Mesothelial cell of epicardium (in vitro differentiated cells): Measurements from ENCODE around the gene PLEKHA5. TPM values are rescaled to one million over a fixed set of nuclear protein-coding genes. Genes with fewer than 3 reads are reported as not detected.

ENCODE experiments used
- DNase-seq, 2 experiments: peaks; one replicate each; pipeline ENCODE4 v3.0.0; 2021; ENCODE audit warnings: low spot score in 2 of 2; ENCODE audit not compliant: unreplicated experiment in 2 of 2
- H3K27ac Mint-ChIP-seq: 2 replicates; pipeline ENCODE4 v1.8.0; 2021; ENCODE audit warnings: mixed read lengths
- H3K27me3 Mint-ChIP-seq: 2 replicates; pipeline ENCODE4 v1.8.0; 2021; ENCODE audit warnings: low read depth, mixed read lengths
- H3K36me3 Mint-ChIP-seq: 2 replicates; pipeline ENCODE4 v1.8.0; 2021; ENCODE audit warnings: mixed read lengths
- H3K4me1 Mint-ChIP-seq: 2 replicates; pipeline ENCODE4 v1.8.0; 2021; ENCODE audit warnings: mixed read lengths
- H3K4me3 Mint-ChIP-seq: 2 replicates; pipeline ENCODE4 v1.8.0; 2021; ENCODE audit warnings: mild to moderate bottlenecking, moderate library complexity, mixed read lengths
- H3K9me3 Mint-ChIP-seq: 2 replicates; pipeline ENCODE4 v1.8.0; 2021; ENCODE audit warnings: mixed read lengths
- CTCF ChIP-seq: fragments of 200-600 bp; sonication (generic); IDR thresholded peaks from one replicate; pipeline ENCODE4 v1.5.0; 2021; ENCODE audit warnings: antibody characterized with exemption; ENCODE audit not compliant: unreplicated experiment
- total RNA-seq: library from RNA; stranded (reverse); gene quantifications from 3 replicates; pipeline ENCODE4 v1.2.1, GENCODE V29; 2021

The PLEKHA5 gene
- total RNA-seq, 1 donor from 2014 or later, result 52.0 TPM

GRCh38 chr12:19120795-19121194, 8.7 kb upstream of the PLEKHA5 start:
- no peak overlapping the region for H3K4me3 Mint-ChIP-seq
- peaks cover 2% of the 10 kb centered on the region for H3K36me3 Mint-ChIP-seq
- no peaks in the 10 kb centered on the region for H3K27me3 Mint-ChIP-seq
- DNase-seq, result no peak
- no peaks in the 10 kb centered on the region for H3K4me1 Mint-ChIP-seq
- TF ChIP-seq CTCF, result no peak
- peaks cover 4% of the 10 kb centered on the region for H3K9me3 Mint-ChIP-seq
- no peak overlapping the region for H3K27ac Mint-ChIP-seq

DNA sequence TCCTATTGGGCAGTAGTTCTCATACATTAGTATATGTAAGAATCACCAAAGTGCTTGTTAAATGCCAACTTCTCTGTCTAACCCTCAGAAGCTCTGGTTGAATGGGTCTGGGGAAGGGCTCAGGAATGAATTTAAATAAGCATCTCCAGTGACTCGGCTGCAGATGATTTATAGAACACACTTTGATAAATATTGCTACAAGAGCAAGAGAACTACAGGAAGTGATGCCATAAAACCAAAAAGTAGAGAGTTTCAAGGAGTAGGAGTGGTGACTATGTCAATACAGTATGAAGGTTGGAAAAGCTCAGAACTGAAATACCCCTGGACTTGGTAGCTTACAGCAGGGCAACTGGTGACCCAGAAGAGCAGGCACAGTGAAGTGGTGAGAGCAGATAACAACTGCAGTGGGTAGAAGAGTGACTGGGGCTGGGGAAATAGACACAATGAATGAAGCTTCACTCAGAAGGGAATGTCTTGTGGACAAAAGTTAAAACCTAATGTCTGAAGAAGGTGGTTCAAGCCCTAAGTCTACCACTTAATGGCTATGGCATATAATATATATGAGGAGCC, 8.0 kb upstream of the PLEKHA5 start:
- no peak for TF ChIP-seq CTCF
- no peaks in the 10 kb centered on the region for H3K27me3 Mint-ChIP-seq
- no peak overlapping the region for H3K4me3 Mint-ChIP-seq
- no peaks in the 10 kb centered on the region for H3K4me1 Mint-ChIP-seq
- H3K27ac Mint-ChIP-seq, result no peak overlapping the region
- peaks cover 2% of the 10 kb centered on the region for H3K36me3 Mint-ChIP-seq
- peaks cover 6% of the 10 kb centered on the region for H3K9me3 Mint-ChIP-seq
- DNase-seq, result no peak

DNA sequence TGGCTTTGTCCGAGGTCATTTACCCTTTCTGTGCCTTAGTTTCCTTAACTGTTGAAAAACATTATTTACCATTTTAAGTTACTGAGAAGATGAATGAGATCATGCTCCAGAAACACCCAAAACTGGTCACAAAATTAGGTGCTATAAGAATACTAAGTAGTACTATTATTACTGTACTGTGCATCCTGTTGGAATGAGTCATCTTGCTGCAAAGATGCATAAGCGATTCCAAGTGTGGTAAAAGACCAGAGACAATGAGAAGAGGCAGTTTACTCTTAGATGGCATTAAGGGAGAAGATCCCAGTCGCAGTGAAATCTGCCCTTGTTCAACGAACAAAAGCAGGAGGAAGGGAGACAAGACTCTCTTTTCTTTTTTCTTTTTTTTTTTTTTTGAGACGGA, 4.2 kb upstream of the PLEKHA5 start:
- peaks cover 4% of the 10 kb centered on the region for H3K36me3 Mint-ChIP-seq
- no peaks in the 10 kb centered on the region for H3K27me3 Mint-ChIP-seq
- H3K4me3 Mint-ChIP-seq, result no peak overlapping the region
- TF ChIP-seq CTCF, result no peak
- H3K4me1 Mint-ChIP-seq, result no peaks in the 10 kb centered on the region
- H3K27ac Mint-ChIP-seq, result no peak overlapping the region
- DNase-seq, result no peak
- peaks cover 22% of the 10 kb centered on the region for H3K9me3 Mint-ChIP-seq

GRCh38 chr12:19127270-19127669, 2.3 kb upstream of the PLEKHA5 start:
- no peak for TF ChIP-seq CTCF
- no peak overlapping the region for H3K4me3 Mint-ChIP-seq
- no peak for DNase-seq
- H3K27ac Mint-ChIP-seq, result no peak overlapping the region
- H3K4me1 Mint-ChIP-seq, result peaks cover 14% of the 10 kb centered on the region
- H3K27me3 Mint-ChIP-seq, result no peaks in the 10 kb centered on the region
- H3K9me3 Mint-ChIP-seq, result peaks cover 22% of the 10 kb centered on the region
- H3K36me3 Mint-ChIP-seq, result peaks cover 4% of the 10 kb centered on the region

- no peak for DNase-seq
- no peak for TF ChIP-seq CTCF
- Mint-ChIP-seq H3K36me3 (peaks cover 4% of the 10 kb centered on the region), H3K9me3 (peaks cover 22% of the 10 kb centered on the region), H3K4me3 (peak overlapping the region; percentile 70), H3K27me3 (no peaks in the 10 kb centered on the region), H3K4me1 (peaks cover 20% of the 10 kb centered on the region), H3K27ac (peak overlapping the region; percentile 88)
Measured at GRCh38 chr12:19128485-19128884, 1.0 kb upstream of the PLEKHA5 start.

- H3K27ac Mint-ChIP-seq, result peak overlapping the region; percentile 88
- peak overlapping the region; percentile 70 for H3K4me3 Mint-ChIP-seq
- no peak for DNase-seq
- no peak for TF ChIP-seq CTCF
- H3K27me3 Mint-ChIP-seq, result no peaks in the 10 kb centered on the region
- H3K36me3 Mint-ChIP-seq, result peaks cover 7% of the 10 kb centered on the region
- H3K4me1 Mint-ChIP-seq, result peaks cover 26% of the 10 kb centered on the region
- H3K9me3 Mint-ChIP-seq, result peaks cover 22% of the 10 kb centered on the region
Measured at GRCh38 chr12:19129122-19129485, 429 bp upstream of the PLEKHA5 start.
